ENCODE results near the gene ARMH4.

DNA sequence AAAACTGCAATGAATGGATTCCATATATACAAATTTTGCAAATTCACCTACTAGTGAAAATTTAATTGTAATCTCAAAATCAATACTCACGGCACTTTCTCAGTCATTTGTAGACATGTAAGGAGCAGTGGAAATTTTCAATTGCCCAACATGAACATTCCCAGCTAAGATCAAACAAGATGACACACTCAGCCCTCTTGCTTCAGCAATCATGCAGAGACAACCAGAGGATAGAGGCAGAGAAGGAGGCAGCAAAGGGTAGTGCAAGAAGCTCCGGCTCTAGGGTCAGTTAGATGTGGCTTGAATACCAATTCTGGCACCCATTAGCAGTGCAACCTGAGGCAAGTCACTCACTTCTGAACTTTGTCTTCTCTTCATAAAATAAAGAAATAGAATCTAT is 194.6 kb downstream of the ARMH4 start:
- no peak for TF ChIP-seq GATA3 (IDR thresholded peaks at IDR 0.05; ENCODE audit: low read depth, low read length)
- TF ChIP-seq GATA2 (IDR thresholded peaks at IDR 0.05; ENCODE audit: low read depth, low read length) = no peak

All from SH-SY5Y (cell line).